K562 (cell line): ENCODE results near the gene FRMD4B.

Experiments
- CBX5 ChIP-seq: IDR thresholded peaks from 2 replicates; pipeline ENCODE4 v1.6.1; 2014; ENCODE audit warnings: low read depth, borderline replicate concordance
- KLF16 ChIP-seq: IDR thresholded peaks from 2 replicates; pipeline ENCODE4 v1.6.1; 2016; ENCODE audit warnings: antibody characterized with exemption
- MIER1 ChIP-seq: fragments of 450-650 bp; IDR thresholded peaks from 2 replicates; pipeline ENCODE4 v1.6.1; 2016; ENCODE audit warnings: antibody characterized with exemption, mild to moderate bottlenecking, low read depth
- MTA1 ChIP-seq: fragments of 450-650 bp; IDR thresholded peaks from 2 replicates; pipeline ENCODE4 v1.6.1; 2017; ENCODE audit warnings: borderline replicate concordance
- NFRKB ChIP-seq: fragments of 450-650 bp; IDR thresholded peaks from 2 replicates; pipeline ENCODE4 v1.6.1; 2016; ENCODE audit warnings: low read depth
- NR2C1 ChIP-seq, 2 experiments: fragments of 450-650 bp; IDR thresholded peaks; 2 replicates each; pipeline ENCODE4 v1.6.1; 2017; ENCODE audit warnings: mild to moderate bottlenecking in 2 of 2, antibody characterized with exemption in 1 of 2, inconsistent platforms in 1 of 2, missing compliant biosample characterization in 1 of 2, missing genetic modification characterization in 1 of 2
- RBM22 ChIP-seq: fragments of 200-400 bp; formaldehyde crosslinking; IDR thresholded peaks from 2 replicates; pipeline ENCODE4 v1.6.1; 2018; ENCODE audit warnings: low read length, low read depth; ENCODE audit not compliant: poor library complexity, severe bottlenecking
- ZFP30 ChIP-seq: fragments of 250-450 bp; sonication (Bioruptor Pico); IDR thresholded peaks from 2 replicates; pipeline ENCODE4 v1.8.0; 2022; ENCODE audit warnings: moderate library complexity, mild to moderate bottlenecking, inconsistent platforms, borderline replicate concordance
- TF ChIP-seq, protein P1 (sequence below): conservative IDR thresholded peaks from 2 replicates; pipeline ENCODE4 v1.6.1; 2011; ENCODE audit warnings: low read depth, mild to moderate bottlenecking, low read length; ENCODE audit not compliant: control insufficient read depth
- TF ChIP-seq, protein P2 (sequence below): fragments of 200-800 bp; sonication (Bioruptor generic); IDR thresholded peaks from 2 replicates; pipeline ENCODE4 v1.6.1; 2017; ENCODE audit warnings: missing genetic modification characterization, missing compliant biosample characterization

GRCh38 chr3:69385123-69385722 lies 665 bp downstream of the FRMD4B start:
- TF ChIP-seq RBM22 = no peak
- TF ChIP-seq NFRKB = no peak
- no peak for TF ChIP-seq MIER1
- TF ChIP-seq ZFP30 (CRISPR knock-in tag) = no peak
- TF ChIP-seq, protein P1, sequence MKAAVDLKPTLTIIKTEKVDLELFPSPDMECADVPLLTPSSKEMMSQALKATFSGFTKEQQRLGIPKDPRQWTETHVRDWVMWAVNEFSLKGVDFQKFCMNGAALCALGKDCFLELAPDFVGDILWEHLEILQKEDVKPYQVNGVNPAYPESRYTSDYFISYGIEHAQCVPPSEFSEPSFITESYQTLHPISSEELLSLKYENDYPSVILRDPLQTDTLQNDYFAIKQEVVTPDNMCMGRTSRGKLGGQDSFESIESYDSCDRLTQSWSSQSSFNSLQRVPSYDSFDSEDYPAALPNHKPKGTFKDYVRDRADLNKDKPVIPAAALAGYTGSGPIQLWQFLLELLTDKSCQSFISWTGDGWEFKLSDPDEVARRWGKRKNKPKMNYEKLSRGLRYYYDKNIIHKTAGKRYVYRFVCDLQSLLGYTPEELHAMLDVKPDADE = no peak
- no peak for TF ChIP-seq MTA1
- TF ChIP-seq, protein P2, sequence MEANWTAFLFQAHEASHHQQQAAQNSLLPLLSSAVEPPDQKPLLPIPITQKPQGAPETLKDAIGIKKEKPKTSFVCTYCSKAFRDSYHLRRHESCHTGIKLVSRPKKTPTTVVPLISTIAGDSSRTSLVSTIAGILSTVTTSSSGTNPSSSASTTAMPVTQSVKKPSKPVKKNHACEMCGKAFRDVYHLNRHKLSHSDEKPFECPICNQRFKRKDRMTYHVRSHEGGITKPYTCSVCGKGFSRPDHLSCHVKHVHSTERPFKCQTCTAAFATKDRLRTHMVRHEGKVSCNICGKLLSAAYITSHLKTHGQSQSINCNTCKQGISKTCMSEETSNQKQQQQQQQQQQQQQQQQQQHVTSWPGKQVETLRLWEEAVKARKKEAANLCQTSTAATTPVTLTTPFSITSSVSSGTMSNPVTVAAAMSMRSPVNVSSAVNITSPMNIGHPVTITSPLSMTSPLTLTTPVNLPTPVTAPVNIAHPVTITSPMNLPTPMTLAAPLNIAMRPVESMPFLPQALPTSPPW (CRISPR knock-in tag) = no peak
- TF ChIP-seq NR2C1 (IDR thresholded peaks at IDR 0.05) = no peak
- TF ChIP-seq NR2C1 (tag; IDR thresholded peaks at IDR 0.05) = no peak
- no peak for TF ChIP-seq CBX5
- no peak for TF ChIP-seq KLF16
